ENCODE data around the gene FCHO1. TPM values are rescaled to one million over a fixed set of nuclear protein-coding genes. Genes with fewer than 3 reads are reported as not detected.

FCHO1 gene
- total RNA-seq, 1 donor from 2014 or later: not detected

DNA sequence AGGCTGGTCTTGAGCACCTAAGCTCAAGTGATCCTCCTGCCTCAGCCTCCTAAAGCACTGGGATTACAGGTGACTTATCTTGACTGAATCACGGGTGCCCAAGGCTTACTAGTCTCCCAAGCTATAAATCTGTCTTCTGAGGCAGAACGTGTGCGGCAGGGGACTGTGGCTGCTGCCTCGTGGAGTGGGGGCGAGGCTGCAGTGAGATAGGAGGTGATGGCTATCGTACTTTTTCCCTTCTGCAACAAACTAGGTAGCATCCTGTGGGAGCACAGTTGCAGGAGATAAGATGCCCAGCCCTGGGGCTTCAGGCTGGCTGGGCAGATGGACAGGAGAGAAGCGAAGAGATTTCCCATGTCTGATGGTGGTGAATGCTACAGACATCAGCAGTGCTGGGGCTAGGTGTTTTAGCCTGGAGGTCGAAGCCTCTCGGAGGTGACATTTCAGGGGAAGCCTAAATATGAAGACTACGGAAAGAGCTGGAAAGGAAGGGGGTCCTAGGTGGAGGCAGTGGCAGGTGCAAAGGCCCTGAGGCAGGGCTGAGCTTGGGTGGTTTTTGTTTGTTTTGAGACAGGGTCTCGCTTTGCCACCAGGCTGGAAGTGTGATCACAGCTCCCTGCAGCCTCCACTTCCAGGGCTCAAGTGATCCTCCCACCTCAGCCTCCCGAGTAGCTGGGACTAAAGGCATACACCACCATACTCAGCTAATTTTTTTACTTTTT is 51.0 kb downstream of the FCHO1 start:
- intact Hi-C loops (cut with DNase I): no loop called here
- no peaks in the 10 kb centered on the region for H3K27me3 ChIP-seq
- DNase-seq (ENCODE audit: low spot score in 2 of 2): no peak

DNA sequence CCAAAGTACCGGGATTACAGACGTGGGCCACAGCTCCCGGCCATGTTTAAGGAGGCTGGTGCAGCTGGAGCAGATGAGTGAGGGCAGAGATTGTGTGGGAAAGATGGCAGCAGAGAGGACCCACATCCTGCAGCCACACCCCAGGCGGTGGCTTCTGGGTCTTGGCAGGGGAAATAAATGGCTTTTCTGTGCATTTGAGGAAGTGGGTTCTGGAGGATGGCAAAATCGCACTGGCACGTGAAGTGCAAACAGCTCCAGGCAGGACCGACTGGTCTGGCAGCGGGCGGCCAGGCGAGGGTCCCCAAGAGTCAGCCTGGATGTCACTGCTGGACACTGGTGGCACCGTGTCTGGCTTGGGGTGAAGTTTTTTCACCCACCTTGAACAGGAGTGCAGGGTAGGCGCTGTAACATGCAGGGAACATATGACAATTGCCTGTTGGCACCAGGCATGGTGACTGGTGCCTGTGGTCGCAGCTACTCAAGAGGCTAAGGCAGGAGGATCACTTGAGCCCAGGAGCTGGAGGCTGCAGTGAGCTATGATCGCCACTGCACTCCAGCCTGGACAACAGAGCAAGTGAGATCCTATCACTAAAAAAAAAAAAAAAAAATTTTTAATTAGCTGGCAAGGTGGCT is 52.1 kb downstream of the FCHO1 start:
- Histone ChIP-seq H3K9me3 (no peaks in the 10 kb centered on the region), H3K27me3 (no peaks in the 10 kb centered on the region), H3K4me3 (no peak overlapping the region), H3K36me3 (no peaks in the 10 kb centered on the region), H3K4me1 (no peaks in the 10 kb centered on the region), H3K27ac (no peak overlapping the region)
- no peak for TF ChIP-seq CTCF (IDR thresholded peaks at IDR 0.05)
- no peak for DNase-seq (ENCODE audit: low spot score in 2 of 2)
- intact Hi-C loops (cut with DNase I): no loop called here

More for the DNA sequence above, 51.0 kb downstream of the FCHO1 start:
- Histone ChIP-seq H3K36me3 (no peaks in the 10 kb centered on the region), H3K4me1 (no peaks in the 10 kb centered on the region), H3K9me3 (no peaks in the 10 kb centered on the region), H3K4me3 (no peak overlapping the region), H3K27ac (no peak overlapping the region)
- TF ChIP-seq CTCF (IDR thresholded peaks at IDR 0.05): no peak

GRCh38 chr19:17805427-17805826 is 54.1 kb downstream of the FCHO1 start:
- DNase-seq (ENCODE audit: low spot score in 2 of 2): no peak
- no peaks in the 10 kb centered on the region for H3K27me3 ChIP-seq
- H3K27ac ChIP-seq: no peak overlapping the region
- H3K4me3 ChIP-seq: no peak overlapping the region
- H3K4me1 ChIP-seq: no peaks in the 10 kb centered on the region
- TF ChIP-seq CTCF (IDR thresholded peaks at IDR 0.05): no peak
- no peaks in the 10 kb centered on the region for H3K36me3 ChIP-seq
- no peaks in the 10 kb centered on the region for H3K9me3 ChIP-seq
- intact Hi-C loops (cut with DNase I): no loop called here

DNA sequence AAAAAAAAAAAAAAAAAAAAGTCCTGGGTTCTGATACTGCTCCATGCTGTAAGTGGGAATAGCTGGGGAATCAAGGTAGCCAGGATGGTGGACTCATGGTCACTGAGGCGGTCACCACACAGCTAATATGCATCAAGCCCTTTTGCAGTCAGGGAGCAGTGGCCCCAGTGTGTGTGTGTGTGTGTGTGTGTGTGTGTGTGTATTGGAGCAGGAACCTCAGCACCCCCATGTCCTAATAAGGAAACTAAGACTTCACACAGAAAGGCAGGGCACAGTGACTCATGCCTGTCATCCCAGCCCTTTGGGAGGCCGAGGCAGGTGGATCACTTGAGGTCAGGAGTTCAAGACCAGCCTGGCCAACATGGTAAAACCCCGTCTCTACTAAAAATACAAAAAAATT is 55.7 kb downstream of the FCHO1 start:
- Histone ChIP-seq H3K4me3 (no peak overlapping the region), H3K4me1 (no peaks in the 10 kb centered on the region), H3K27me3 (no peaks in the 10 kb centered on the region), H3K9me3 (no peaks in the 10 kb centered on the region), H3K36me3 (no peaks in the 10 kb centered on the region), H3K27ac (no peak overlapping the region)
- DNase-seq (ENCODE audit: low spot score in 2 of 2): no peak
- intact Hi-C loops (cut with DNase I): no loop called here
- TF ChIP-seq CTCF (IDR thresholded peaks at IDR 0.05): no peak

GRCh38 chr19:17807731-17808316 is 56.5 kb downstream of the FCHO1 start:
- TF ChIP-seq CTCF (IDR thresholded peaks at IDR 0.05): no peak
- Histone ChIP-seq H3K4me3 (no peak overlapping the region), H3K36me3 (no peaks in the 10 kb centered on the region), H3K27ac (no peak overlapping the region), H3K27me3 (no peaks in the 10 kb centered on the region), H3K4me1 (no peaks in the 10 kb centered on the region), H3K9me3 (no peaks in the 10 kb centered on the region)
- no peak for DNase-seq (ENCODE audit: low spot score in 2 of 2)
- intact Hi-C loops (cut with DNase I): no loop called here

All from ascending aorta (tissue), 2 donors.